H9 (cell line): Measurements from ENCODE around the gene BMERB1. TPM values are rescaled to one million over a fixed set of nuclear protein-coding genes. Genes with fewer than 3 reads are reported as not detected.

ENCODE experiments used
- DNase-seq: peaks from one replicate; pipeline ENCODE4 v3.0.0-alpha.2; 2017
- H2AFZ ChIP-seq: one replicate; pipeline ENCODE4 v1.6.1; 2013; ENCODE audit warnings: mild to moderate bottlenecking, low read length, control low read depth, moderate library complexity
- H2AK5ac ChIP-seq: 2 replicates; pipeline ENCODE4 v1.6.1; 2013; ENCODE audit warnings: low read length, control low read depth, mixed read lengths; ENCODE audit not compliant: insufficient read length
- H2BK120ac ChIP-seq: one replicate; pipeline ENCODE4 v1.6.1; 2013; ENCODE audit warnings: low read depth, mild to moderate bottlenecking, low read length, control low read depth, inconsistent platforms; ENCODE audit not compliant: poor library complexity, severe bottlenecking
- H2BK12ac ChIP-seq: 2 replicates; pipeline ENCODE4 v1.6.1; 2013; ENCODE audit warnings: low read length, control low read depth, mixed read lengths, low read depth; ENCODE audit not compliant: insufficient read length
- H2BK15ac ChIP-seq: 2 replicates; pipeline ENCODE4 v1.6.1; 2013; ENCODE audit warnings: low read depth, low read length, control low read depth
- H2BK20ac ChIP-seq: one replicate; pipeline ENCODE4 v1.6.1; 2013; ENCODE audit warnings: low read depth, mild to moderate bottlenecking, low read length, control low read depth, inconsistent platforms; ENCODE audit not compliant: poor library complexity, severe bottlenecking
- H2BK5ac ChIP-seq: 2 replicates; pipeline ENCODE4 v1.6.1; 2013; ENCODE audit warnings: low read length, control low read depth, mixed read lengths; ENCODE audit not compliant: insufficient read length
- H3K14ac ChIP-seq: 2 replicates; pipeline ENCODE4 v1.6.1; 2013; ENCODE audit warnings: low read length, control low read depth; ENCODE audit not compliant: insufficient read depth
- H3K18ac ChIP-seq: 2 replicates; pipeline ENCODE4 v1.6.1; 2013; ENCODE audit warnings: low read depth, mild to moderate bottlenecking, mixed read lengths, low read length, control low read depth; ENCODE audit not compliant: insufficient read length
- H3K23ac ChIP-seq: 2 replicates; pipeline ENCODE4 v1.6.1; 2013; ENCODE audit warnings: low read length, control low read depth, mixed read lengths, low read depth; ENCODE audit not compliant: insufficient read length
- H3K23me2 ChIP-seq: 2 replicates; pipeline ENCODE4 v1.6.1; 2013; ENCODE audit warnings: low read depth, mild to moderate bottlenecking, mixed read lengths, low read length, control low read depth; ENCODE audit not compliant: insufficient read length, poor library complexity, severe bottlenecking
- H3K27ac ChIP-seq: 2 replicates; pipeline ENCODE4 v1.5.1; 2013; ENCODE audit warnings: low read length, control low read depth, mixed read lengths, low read depth; ENCODE audit not compliant: insufficient read length
- H3K27me3 ChIP-seq: 2 replicates; pipeline ENCODE4 v1.6.1; 2013; ENCODE audit warnings: low read length, control low read depth, inconsistent platforms; ENCODE audit not compliant: insufficient read depth
- H3K4ac ChIP-seq: 2 replicates; pipeline ENCODE4 v1.6.1; 2013; ENCODE audit warnings: low read depth, mild to moderate bottlenecking, control low read depth, inconsistent platforms, low read length, moderate library complexity
- H3K4me1 ChIP-seq: 2 replicates; pipeline ENCODE4 v1.6.1; 2013; ENCODE audit warnings: low read length, control low read depth, inconsistent platforms; ENCODE audit not compliant: insufficient read depth
- H3K4me2 ChIP-seq: 2 replicates; pipeline ENCODE4 v1.6.1; 2013; ENCODE audit warnings: low read length, control low read depth, mixed read lengths; ENCODE audit not compliant: insufficient read length, insufficient read depth
- H3K56ac ChIP-seq: 2 replicates; pipeline ENCODE4 v1.6.1; 2013; ENCODE audit warnings: low read depth, mild to moderate bottlenecking, mixed read lengths, low read length, control low read depth; ENCODE audit not compliant: insufficient read length
- H3K79me1 ChIP-seq: 2 replicates; pipeline ENCODE4 v1.6.1; 2013; ENCODE audit warnings: low read depth, mild to moderate bottlenecking, moderate library complexity, low read length, control low read depth, inconsistent platforms; ENCODE audit not compliant: insufficient read depth, poor library complexity, severe bottlenecking
- H3K79me2 ChIP-seq: 2 replicates; pipeline ENCODE4 v1.6.1; 2013; ENCODE audit warnings: low read length, control low read depth, inconsistent platforms; ENCODE audit not compliant: insufficient read depth
- H3K9ac ChIP-seq: 2 replicates; pipeline ENCODE4 v1.6.1; 2013; ENCODE audit warnings: low read length, control low read depth, mixed read lengths; ENCODE audit not compliant: insufficient read length; ENCODE audit errors: extremely low read depth
- H3K9me3 ChIP-seq: one replicate; pipeline ENCODE4 v1.6.1; 2013; ENCODE audit warnings: low read depth, low read length, inconsistent platforms; ENCODE audit not compliant: control insufficient read depth
- H3T11ph ChIP-seq: one replicate; pipeline ENCODE4 v1.6.1; 2013; ENCODE audit warnings: mild to moderate bottlenecking, low read length, control low read depth, inconsistent platforms
- H4K20me1 ChIP-seq: one replicate; pipeline ENCODE4 v1.6.1; 2013; ENCODE audit not compliant: control insufficient read depth, insufficient read length, insufficient read depth
- H4K5ac ChIP-seq: 2 replicates; pipeline ENCODE4 v1.6.1; 2013; ENCODE audit warnings: low read depth, mild to moderate bottlenecking, mixed read lengths, low read length, control low read depth; ENCODE audit not compliant: insufficient read length
- H4K8ac ChIP-seq: replicated peaks from 2 replicates; pipeline ENCODE4 v1.6.1; 2013; ENCODE audit warnings: low read length, control low read depth, mixed read lengths, low read depth; ENCODE audit not compliant: insufficient read length
- H4K91ac ChIP-seq: 2 replicates; pipeline ENCODE4 v1.6.1; 2013; ENCODE audit warnings: low read depth, mild to moderate bottlenecking, moderate library complexity, mixed read lengths, low read length, control low read depth; ENCODE audit not compliant: insufficient read length
- H3K27ac Mint-ChIP-seq, 3 experiments: 2 replicates in 2 of 3; 3 replicates in 1 of 3; pipeline ENCODE4 v1.8.0; 2020 to 2021; ENCODE audit warnings: mixed read lengths in 3 of 3, mild to moderate bottlenecking in 1 of 3, moderate library complexity in 1 of 3
- H3K27me3 Mint-ChIP-seq: 2 replicates; pipeline ENCODE4 v1.8.0; 2021; ENCODE audit warnings: low read depth, mild to moderate bottlenecking, moderate library complexity, mixed read lengths
- H3K36me3 Mint-ChIP-seq, 3 experiments: 2 replicates in 2 of 3; 3 replicates in 1 of 3; pipeline ENCODE4 v1.8.0; 2020 to 2021; ENCODE audit warnings: low read depth in 3 of 3, mixed read lengths in 3 of 3; ENCODE audit not compliant: insufficient read depth in 1 of 3
- H3K4me1 Mint-ChIP-seq, 2 experiments: 2 replicates each; pipeline ENCODE4 v1.8.0; 2020; ENCODE audit warnings: mixed read lengths in 2 of 2
- H3K4me3 Mint-ChIP-seq, 2 experiments: 2 replicates in 1 of 2; 3 replicates in 1 of 2; pipeline ENCODE4 v1.8.0; 2020 to 2021; ENCODE audit warnings: mild to moderate bottlenecking in 2 of 2, mixed read lengths in 2 of 2, moderate library complexity in 1 of 2
- H3K9me3 Mint-ChIP-seq, 2 experiments: 2 replicates in 1 of 2; 3 replicates in 1 of 2; pipeline ENCODE4 v1.8.0; 2020; ENCODE audit warnings: mild to moderate bottlenecking in 2 of 2, mixed read lengths in 2 of 2, moderate library complexity in 1 of 2
- WGBS: extraction: QIAGEN DNeasy Blood & Tissue Kit; methylation state at CpG from one replicate; pipeline ENCODE4 v1.1.7; 2013; ENCODE audit warnings: missing lambda C conversion rate, low lambda C conversion rate, mixed read lengths; ENCODE audit not compliant: insufficient read length; ENCODE audit errors: extremely low coverage; 5-methylcytosine and 5-hydroxymethylcytosine counted together
- total RNA-seq: library from RNA; stranded (reverse); gene quantifications from 2 replicates; pipeline ENCODE4 v1.2.1, GENCODE V29; 2021
- TF ChIP-seq, protein P1 (sequence below): fragments of 200-600 bp; sonication (generic); conservative IDR thresholded peaks from 3 replicates; pipeline ENCODE4 v1.8.0; 2021; ENCODE audit warnings: antibody characterized with exemption, mild to moderate bottlenecking

The BMERB1 gene
- total RNA-seq, 1 experiment from 2014 or later: 19.5 TPM

- no peak overlapping the region for H2BK12ac ChIP-seq
- no peaks in the 10 kb centered on the region for H3K79me2 ChIP-seq
- no peak overlapping the region for H4K5ac ChIP-seq
- WGBS: no CpG with 5 or more reads among the region's 1 CpG
- no peaks in the 10 kb centered on the region for H3K79me1 ChIP-seq
- no peaks in the 10 kb centered on the region for H4K20me1 ChIP-seq
- H3K23me2 ChIP-seq: no peaks in the 10 kb centered on the region
- H2BK20ac ChIP-seq: no peak overlapping the region
- Mint-ChIP-seq H3K27ac (no peak overlapping the region), H3K27me3 (no peaks in the 10 kb centered on the region), H3K4me1 (no peaks in the 10 kb centered on the region), H3K36me3 (no peaks in the 10 kb centered on the region; a peak in 1 of 7 replicates), H3K9me3 (no peaks in the 10 kb centered on the region), H3K4me3 (no peak overlapping the region)
- no peak overlapping the region for H3K27ac ChIP-seq
- H2AK5ac ChIP-seq: no peak overlapping the region
- TF ChIP-seq, protein P1, sequence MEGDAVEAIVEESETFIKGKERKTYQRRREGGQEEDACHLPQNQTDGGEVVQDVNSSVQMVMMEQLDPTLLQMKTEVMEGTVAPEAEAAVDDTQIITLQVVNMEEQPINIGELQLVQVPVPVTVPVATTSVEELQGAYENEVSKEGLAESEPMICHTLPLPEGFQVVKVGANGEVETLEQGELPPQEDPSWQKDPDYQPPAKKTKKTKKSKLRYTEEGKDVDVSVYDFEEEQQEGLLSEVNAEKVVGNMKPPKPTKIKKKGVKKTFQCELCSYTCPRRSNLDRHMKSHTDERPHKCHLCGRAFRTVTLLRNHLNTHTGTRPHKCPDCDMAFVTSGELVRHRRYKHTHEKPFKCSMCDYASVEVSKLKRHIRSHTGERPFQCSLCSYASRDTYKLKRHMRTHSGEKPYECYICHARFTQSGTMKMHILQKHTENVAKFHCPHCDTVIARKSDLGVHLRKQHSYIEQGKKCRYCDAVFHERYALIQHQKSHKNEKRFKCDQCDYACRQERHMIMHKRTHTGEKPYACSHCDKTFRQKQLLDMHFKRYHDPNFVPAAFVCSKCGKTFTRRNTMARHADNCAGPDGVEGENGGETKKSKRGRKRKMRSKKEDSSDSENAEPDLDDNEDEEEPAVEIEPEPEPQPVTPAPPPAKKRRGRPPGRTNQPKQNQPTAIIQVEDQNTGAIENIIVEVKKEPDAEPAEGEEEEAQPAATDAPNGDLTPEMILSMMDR: no peak
- H2AFZ ChIP-seq: no peak overlapping the region
- no peak overlapping the region for H3K23ac ChIP-seq
- H4K91ac ChIP-seq: no peak overlapping the region
- H3K4me1 ChIP-seq: no peaks in the 10 kb centered on the region
- no peaks in the 10 kb centered on the region for H3K9me3 ChIP-seq
- no peak for DNase-seq
- no peak overlapping the region for H3K4ac ChIP-seq
- no peaks in the 10 kb centered on the region for H3K27me3 ChIP-seq
- H3T11ph ChIP-seq: no peak overlapping the region
- no peak overlapping the region for H3K14ac ChIP-seq
- H3K4me2 ChIP-seq: no peak overlapping the region
- no peak overlapping the region for H4K8ac ChIP-seq
- no peak overlapping the region for H2BK5ac ChIP-seq
- no peak overlapping the region for H3K9ac ChIP-seq
- H2BK120ac ChIP-seq: no peak overlapping the region
- H3K18ac ChIP-seq: no peak overlapping the region
- H3K56ac ChIP-seq: no peak overlapping the region
- no peak overlapping the region for H2BK15ac ChIP-seq
These were observed 25.4 kb downstream of the BMERB1 start for GRCh38 chr16:15459791-15460190.
